B cell (primary cell): ENCODE results near the gene CLIP2. TPM values are rescaled to one million over a fixed set of nuclear protein-coding genes. Genes with fewer than 3 reads are reported as not detected.
A peak's percentile ranks its signal among the peaks of the same experiment; 100 is the strongest.

Source experiments
- ATAC-seq: fragments of 200-7000 bp; cut with Tn5 transposase; one replicate; pipeline ENCODE4 v1.10.0; 2021; ENCODE audit warnings: low read depth, mild to moderate bottlenecking, moderate number of reproducible peaks, moderate library complexity
- CTCF ChIA-PET: fragments of 350-600 bp; sonication (Branson Sonifier 250); formaldehyde crosslinking; loops from one replicate; lab custom pipeline; 2021; ENCODE audit warnings: antibody characterized with exemption, inconsistent platforms; lab: Charles Lee
- POLR2A ChIA-PET: fragments of 350-600 bp; sonication (Branson Sonifier 250); formaldehyde crosslinking; loops from one replicate; lab custom pipeline; 2021; ENCODE audit warnings: antibody characterized with exemption; lab: Charles Lee
- DNase-seq: peaks from one replicate; pipeline ENCODE4 v3.0.0; 2013
- H2AFZ ChIP-seq: 2 replicates; pipeline ENCODE4 v1.6.1; 2012; ENCODE audit warnings: mild to moderate bottlenecking, low read depth, low read length; ENCODE audit not compliant: insufficient read depth, poor library complexity, severe bottlenecking
- H3K27ac ChIP-seq, 2 donors: 1 replicate in 1 of 2; 2 replicates in 1 of 2; pipeline ENCODE4 v1.5.1; 2012 to 2013; ENCODE audit warnings: low read length in 2 of 2, mild to moderate bottlenecking in 2 of 2, moderate library complexity in 1 of 2
- H3K27me3 ChIP-seq, 4 experiments: fragments of 200-600 bp in 1 of 4; sonication (generic) in 1 of 4; replicated peaks in 1 of 4; 1 replicate in 2 of 4; 2 replicates in 2 of 4; pipeline versions ENCODE4 v1.6.1 to v1.7.0; 2013 to 2016; ENCODE audit warnings: low read length in 3 of 4, mild to moderate bottlenecking in 2 of 4, mixed read lengths in 1 of 4, moderate library complexity in 1 of 4; ENCODE audit not compliant: insufficient read depth in 4 of 4, control insufficient read depth in 3 of 4; ENCODE audit errors: control extremely low read depth in 1 of 4
- H3K36me3 ChIP-seq, 2 experiments: replicated peaks in 1 of 2; 1 replicate in 1 of 2; 2 replicates in 1 of 2; pipeline versions ENCODE4 v1.6.1 to v1.7.1; 2013; ENCODE audit warnings: low read length in 1 of 2; ENCODE audit not compliant: insufficient read depth in 2 of 2, control insufficient read depth in 1 of 2; ENCODE audit errors: control extremely low read depth in 1 of 2, extremely low read depth in 1 of 2
- H3K4me1 ChIP-seq, 2 donors: fragments of 200-600 bp in 1 of 2; sonication (generic) in 1 of 2; 1 replicate in 1 of 2; 2 replicates in 1 of 2; pipeline versions ENCODE4 v1.5.1 to v1.6.1; 2013 to 2017; ENCODE audit warnings: low read length in 2 of 2; ENCODE audit not compliant: control insufficient read depth in 2 of 2, insufficient read depth in 2 of 2
- H3K4me2 ChIP-seq: replicated peaks from 2 replicates; pipeline ENCODE3; 2012; ENCODE audit warnings: mild to moderate bottlenecking, low read depth, low read length; ENCODE audit not compliant: poor library complexity, severe bottlenecking
- H3K4me3 ChIP-seq, 5 experiments: fragments of 200-600 bp in 1 of 5; sonication (generic) in 1 of 5; 1 replicate in 3 of 5; 2 replicates in 2 of 5; pipeline versions ENCODE4 v1.5.1 to v1.7.0; 2011 to 2016; ENCODE audit warnings: low read length in 4 of 5, mild to moderate bottlenecking in 4 of 5, low read depth in 2 of 5, control low read depth in 1 of 5, moderate library complexity in 1 of 5; ENCODE audit not compliant: insufficient read depth in 1 of 5; ENCODE audit errors: control extremely low read depth in 1 of 5, extremely low read depth in 1 of 5
- H3K79me2 ChIP-seq: fragments of 200-600 bp; sonication (generic); one replicate; pipeline ENCODE4 v1.6.0; 2016; ENCODE audit warnings: low read length; ENCODE audit not compliant: control insufficient read depth, insufficient read depth
- H3K9ac ChIP-seq: fragments of 200-600 bp; sonication (generic); 2 replicates; pipeline ENCODE4 v1.6.1; 2017; ENCODE audit warnings: mild to moderate bottlenecking, low read length, moderate library complexity
- H3K9me3 ChIP-seq, 3 donors: one replicate each; pipeline versions ENCODE4 v1.6.1 to v1.7.1; 2013; ENCODE audit warnings: low read length in 2 of 3; ENCODE audit not compliant: control insufficient read depth in 2 of 3, insufficient read depth in 1 of 3; ENCODE audit errors: control extremely low read depth in 1 of 3
- H4K20me1 ChIP-seq: 2 replicates; pipeline ENCODE4 v1.6.0; 2012; ENCODE audit warnings: mild to moderate bottlenecking, low read length; ENCODE audit not compliant: insufficient read depth, control insufficient read depth, poor library complexity, severe bottlenecking
- H3K27ac Mint-ChIP-seq: one replicate; pipeline ENCODE4 v1.8.0; 2021; ENCODE audit warnings: mixed read lengths
- H3K27me3 Mint-ChIP-seq: one replicate; pipeline ENCODE4 v1.8.0; 2021; ENCODE audit warnings: mixed read lengths
- H3K4me1 Mint-ChIP-seq: one replicate; pipeline ENCODE4 v1.8.0; 2021; ENCODE audit warnings: mixed read lengths
- H3K4me3 Mint-ChIP-seq: one replicate; pipeline ENCODE4 v1.8.0; 2021; ENCODE audit warnings: mixed read lengths
- H3K9me3 Mint-ChIP-seq: one replicate; pipeline ENCODE4 v1.8.0; 2022; ENCODE audit warnings: mixed read lengths; ENCODE audit not compliant: insufficient read depth
- EZH2 ChIP-seq: IDR thresholded peaks from 2 replicates; pipeline ENCODE4 v1.6.1; 2012; ENCODE audit warnings: borderline replicate concordance, low read depth, mild to moderate bottlenecking, moderate library complexity, low read length; ENCODE audit not compliant: insufficient read depth, poor library complexity, severe bottlenecking
- WGBS: methylation state at CpG from one replicate; pipeline ENCODE4 v1.1.5; 2013; ENCODE audit warnings: missing lambda C conversion rate; ENCODE audit not compliant: insufficient coverage; 5-methylcytosine and 5-hydroxymethylcytosine counted together
- intact Hi-C: fragments of 100-400 bp; cut with micrococcal nuclease; formaldehyde crosslinking; loops from one replicate; pipeline ENCODE4 v1.10.0; 2022
- polyA minus RNA-seq: library from RNA; depleted of rRNA, polyadenylated mRNA; stranded (reverse); fragments of >200 nt; gene quantifications from 2 replicates; pipeline ENCODE4 v1.2.3, GENCODE V29; 2012
- polyA plus RNA-seq: library from polyadenylated mRNA; depleted of rRNA; stranded (reverse); fragments of >200 nt; gene quantifications from 2 replicates; pipeline ENCODE4 v1.2.3, GENCODE V29; 2012
- total RNA-seq, 2 donors: library from RNA; stranded (reverse); fragments of 120-200 nt in 1 of 2; gene quantifications; 1 replicate in 1 of 2; 2 replicates in 1 of 2; pipeline versions ENCODE4 v1.2.3 to v1.2.4, GENCODE V29; 2013 to 2022
- TF ChIP-seq, protein P1 (sequence below): fragments of 200-600 bp; IDR thresholded peaks from one replicate; pipeline ENCODE4 v1.8.0; 2022; ENCODE audit warnings: antibody characterized with exemption, mild to moderate bottlenecking

The CLIP2 gene
- total RNA-seq: 47.9 and 49.5 TPM in 2 replicates
- 6.1 TPM for total RNA-seq (2013)
- polyA plus RNA-seq: 4.2 and 5.7 TPM in 2 replicates
- polyA minus RNA-seq: 19.9 and 26.5 TPM in 2 replicates

DNA sequence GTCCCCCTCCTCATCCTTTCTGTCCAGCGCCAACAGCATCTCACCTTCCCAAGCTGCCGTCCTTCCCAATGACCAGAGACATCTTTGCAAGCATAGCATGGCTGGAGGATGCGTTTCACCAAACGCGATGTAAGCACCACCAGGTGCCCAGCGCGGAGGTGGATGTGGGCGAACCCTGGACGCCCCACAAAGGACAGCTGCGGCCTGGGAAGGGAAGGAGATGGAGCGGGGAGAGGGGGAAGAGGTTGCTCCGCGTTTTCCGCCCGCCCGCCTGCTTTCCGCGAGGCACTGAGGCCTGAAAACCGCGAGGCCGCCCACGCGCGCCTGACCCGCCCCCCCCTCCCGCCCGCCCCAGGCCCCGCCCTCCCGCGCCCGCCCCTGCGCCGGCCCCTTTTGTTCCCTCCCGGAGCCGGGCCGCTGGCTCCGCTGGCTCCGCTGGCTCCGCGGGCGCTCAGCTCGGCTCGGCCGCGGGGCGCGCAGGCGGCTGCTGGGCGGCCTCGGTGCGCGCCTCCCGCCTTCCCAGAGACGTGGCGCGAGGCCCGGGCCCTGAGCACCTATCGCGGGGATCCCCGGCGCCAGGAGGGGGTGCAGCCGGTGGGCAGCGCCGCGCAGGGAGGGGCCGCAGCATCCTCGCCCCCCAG lies at the start of gene CLIP2:
TSS of gene CLIP2 (plus strand) at position 390 of the 641 bp plus-strand sequence. CDS start 28,140 bp downstream, outside the sequence.
- H4K20me1 ChIP-seq: peaks cover 6% of the 10 kb centered on the region
- no peaks in the 10 kb centered on the region for H3K27me3 ChIP-seq
- DNase-seq (peak; percentile 85), ATAC-seq (peak; percentile 74)
- H3K9me3 ChIP-seq: no peaks in the 10 kb centered on the region
- TF ChIP-seq EZH2: no peak
- TF ChIP-seq, protein P1, sequence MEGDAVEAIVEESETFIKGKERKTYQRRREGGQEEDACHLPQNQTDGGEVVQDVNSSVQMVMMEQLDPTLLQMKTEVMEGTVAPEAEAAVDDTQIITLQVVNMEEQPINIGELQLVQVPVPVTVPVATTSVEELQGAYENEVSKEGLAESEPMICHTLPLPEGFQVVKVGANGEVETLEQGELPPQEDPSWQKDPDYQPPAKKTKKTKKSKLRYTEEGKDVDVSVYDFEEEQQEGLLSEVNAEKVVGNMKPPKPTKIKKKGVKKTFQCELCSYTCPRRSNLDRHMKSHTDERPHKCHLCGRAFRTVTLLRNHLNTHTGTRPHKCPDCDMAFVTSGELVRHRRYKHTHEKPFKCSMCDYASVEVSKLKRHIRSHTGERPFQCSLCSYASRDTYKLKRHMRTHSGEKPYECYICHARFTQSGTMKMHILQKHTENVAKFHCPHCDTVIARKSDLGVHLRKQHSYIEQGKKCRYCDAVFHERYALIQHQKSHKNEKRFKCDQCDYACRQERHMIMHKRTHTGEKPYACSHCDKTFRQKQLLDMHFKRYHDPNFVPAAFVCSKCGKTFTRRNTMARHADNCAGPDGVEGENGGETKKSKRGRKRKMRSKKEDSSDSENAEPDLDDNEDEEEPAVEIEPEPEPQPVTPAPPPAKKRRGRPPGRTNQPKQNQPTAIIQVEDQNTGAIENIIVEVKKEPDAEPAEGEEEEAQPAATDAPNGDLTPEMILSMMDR: no peak
- H3K79me2 ChIP-seq: peaks cover 45% of the 10 kb centered on the region
- Mint-ChIP-seq H3K4me3 (peak within 1 kb of the TSS; percentile 96), H3K27me3 (no peaks in the 10 kb centered on the region), H3K27ac (peak within 1 kb of the TSS; percentile 93), H3K4me1 (peaks cover 58% of the 10 kb centered on the region), H3K9me3 (no peaks in the 10 kb centered on the region)
- peaks cover 32 to 47% of the 10 kb centered on the region in 2 donors for H3K4me1 ChIP-seq
- peak within 1 kb of the TSS; percentile 34 to 73 (median 61) for H3K4me3 ChIP-seq
- H3K36me3 ChIP-seq: no peaks in the 10 kb centered on the region
- POLR2A ChIA-PET: interaction anchor here (0.5 to 4.2 kb wide), 4 partner anchors 18 to 83 kb away, joined by 3 to 34 read pairs (median 8); no protein-coding TSS in a partner anchor
- peak within 1 kb of the TSS; percentile 99 for H3K4me2 ChIP-seq
- CTCF ChIA-PET: interaction anchor here (0.8 to 7.0 kb wide), 6 partner anchors 9 to 112 kb away, joined by 3 to 56 read pairs (median 4); partner anchors contain the start of gene RFC2
- intact Hi-C loops: loop anchor here (1.0 kb wide), 2 partner anchors 35 to 80 kb away; partner anchors contain the start of gene RFC2
- 1% methylated on average over 51 of the region's 67 CpGs for WGBS
- H2AFZ ChIP-seq: peak within 1 kb of the TSS; percentile 79
- H3K9ac ChIP-seq: peak within 1 kb of the TSS; percentile 77
- H3K27ac ChIP-seq: peak within 1 kb of the TSS; percentile 29 to 62

DNA sequence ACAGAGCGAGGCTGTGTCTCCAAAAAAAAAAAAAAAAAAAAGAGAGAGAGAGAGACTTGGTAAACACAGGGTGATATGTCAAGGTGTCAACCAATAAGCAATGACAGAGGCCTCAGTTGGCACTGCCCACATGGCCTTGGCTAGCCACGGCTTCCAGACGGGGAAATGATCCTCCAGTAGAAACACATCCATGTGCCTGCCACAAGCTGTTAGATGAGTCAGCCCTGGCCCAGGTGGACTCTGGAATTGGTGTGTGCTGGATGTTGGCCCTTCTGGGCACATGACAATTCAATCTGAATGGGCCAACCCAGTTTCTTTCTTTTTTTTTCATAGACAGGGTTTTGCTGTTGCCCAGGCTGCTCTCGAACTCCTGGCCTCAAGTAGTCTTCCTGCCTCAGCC lies 48.7 kb upstream of the CLIP2 start:
- Mint-ChIP-seq H3K4me3 (no peak overlapping the region), H3K4me1 (peaks cover 36% of the 10 kb centered on the region), H3K9me3 (no peaks in the 10 kb centered on the region), H3K27me3 (no peaks in the 10 kb centered on the region), H3K27ac (no peak overlapping the region)
- peaks cover 59% of the 10 kb centered on the region for H3K79me2 ChIP-seq
- no peaks in the 10 kb centered on the region for H3K9me3 ChIP-seq
- whole genome bisulfite sequencing: 100% methylated on average over 3 of the region's 4 CpGs
- TF ChIP-seq, protein P1: no peak
- no peak for TF ChIP-seq EZH2
- ChIA-PET CTCF (interaction anchor here (2.1 kb wide), 2 partner anchors 30 to 34 kb away, joined by 9 to 10 read pairs; partner anchors contain the start of gene LAT2), POLR2A (interaction anchor here (1.5 kb wide), 2 partner anchors 23 to 30 kb away, joined by 3 to 6 read pairs; no protein-coding TSS in a partner anchor)
- H3K4me3 ChIP-seq: no peak overlapping the region
- H3K4me2 ChIP-seq: peak overlapping the region; percentile 6
- no peak for ATAC-seq
- H3K27ac ChIP-seq: no peak overlapping the region
- H3K4me1 ChIP-seq: peaks cover 39 to 53% of the 10 kb centered on the region in 2 donors
- DNase-seq: no peak
- H4K20me1 ChIP-seq: no peaks in the 10 kb centered on the region
- no peak overlapping the region for H2AFZ ChIP-seq
- no peaks in the 10 kb centered on the region for H3K27me3 ChIP-seq
- H3K36me3 ChIP-seq: peaks cover 9 to 64% of the 10 kb centered on the region in 2 experiments
- no peak overlapping the region for H3K9ac ChIP-seq
- intact Hi-C loops: loop anchor here (5.0 kb wide), 1 partner anchor 33 kb away; no protein-coding TSS in a partner anchor
